Neural cell (in vitro differentiated cells): ENCODE data around the gene HBD.

ENCODE experiments used
- EP300 ChIP-seq: fragments of 450-650 bp; conservative IDR thresholded peaks from 2 replicates; pipeline ENCODE4 v1.6.1; 2014; ENCODE audit warnings: antibody characterized with exemption, mild to moderate bottlenecking, moderate library complexity; ENCODE audit not compliant: poor library complexity, severe bottlenecking
- EZH2 ChIP-seq: fragments of 200-600, 300-800 bp; shearing (Covaris generic), sonication (generic); IDR thresholded peaks from 2 replicates; pipeline ENCODE4 v1.6.1; 2014; ENCODE audit warnings: antibody characterized with exemption, low read length, borderline replicate concordance, mild to moderate bottlenecking; ENCODE audit not compliant: insufficient read depth, poor library complexity, severe bottlenecking
- RAD21 ChIP-seq: fragments of 450-650 bp; conservative IDR thresholded peaks from 2 replicates; pipeline ENCODE4 v1.6.1; 2014; ENCODE audit warnings: antibody characterized with exemption, mild to moderate bottlenecking, moderate library complexity
- TAF1 ChIP-seq: IDR thresholded peaks from 2 replicates; pipeline ENCODE4 v1.6.1; 2012; ENCODE audit warnings: low read depth
- TF ChIP-seq, protein P1 (sequence below): IDR thresholded peaks from 2 replicates; pipeline ENCODE4 v1.6.1; 2012; ENCODE audit warnings: borderline replicate concordance
- TF ChIP-seq, protein P2 (sequence below): fragments of 450-650 bp; IDR thresholded peaks from 2 replicates; pipeline ENCODE4 v1.5.1; 2014; ENCODE audit warnings: antibody characterized with exemption, mild to moderate bottlenecking, moderate library complexity; ENCODE audit not compliant: poor library complexity, severe bottlenecking

DNA sequence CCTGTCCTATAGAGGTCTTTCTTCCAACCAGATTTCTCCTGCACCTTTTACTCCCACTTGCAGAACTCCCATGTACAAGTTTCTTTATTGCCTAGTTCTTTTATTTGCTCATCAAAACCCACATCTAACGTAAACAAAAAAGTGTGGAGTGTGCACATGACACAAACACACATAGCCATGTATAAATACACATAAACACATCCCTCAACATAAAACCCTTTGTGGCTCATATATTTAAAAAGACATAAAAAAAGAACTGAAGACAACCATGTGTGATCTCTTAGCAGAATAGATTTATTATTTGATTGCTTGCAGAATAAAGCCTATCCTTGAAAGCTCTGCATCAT, 18.6 kb upstream of the HBD start:
- TF ChIP-seq, protein P1, sequence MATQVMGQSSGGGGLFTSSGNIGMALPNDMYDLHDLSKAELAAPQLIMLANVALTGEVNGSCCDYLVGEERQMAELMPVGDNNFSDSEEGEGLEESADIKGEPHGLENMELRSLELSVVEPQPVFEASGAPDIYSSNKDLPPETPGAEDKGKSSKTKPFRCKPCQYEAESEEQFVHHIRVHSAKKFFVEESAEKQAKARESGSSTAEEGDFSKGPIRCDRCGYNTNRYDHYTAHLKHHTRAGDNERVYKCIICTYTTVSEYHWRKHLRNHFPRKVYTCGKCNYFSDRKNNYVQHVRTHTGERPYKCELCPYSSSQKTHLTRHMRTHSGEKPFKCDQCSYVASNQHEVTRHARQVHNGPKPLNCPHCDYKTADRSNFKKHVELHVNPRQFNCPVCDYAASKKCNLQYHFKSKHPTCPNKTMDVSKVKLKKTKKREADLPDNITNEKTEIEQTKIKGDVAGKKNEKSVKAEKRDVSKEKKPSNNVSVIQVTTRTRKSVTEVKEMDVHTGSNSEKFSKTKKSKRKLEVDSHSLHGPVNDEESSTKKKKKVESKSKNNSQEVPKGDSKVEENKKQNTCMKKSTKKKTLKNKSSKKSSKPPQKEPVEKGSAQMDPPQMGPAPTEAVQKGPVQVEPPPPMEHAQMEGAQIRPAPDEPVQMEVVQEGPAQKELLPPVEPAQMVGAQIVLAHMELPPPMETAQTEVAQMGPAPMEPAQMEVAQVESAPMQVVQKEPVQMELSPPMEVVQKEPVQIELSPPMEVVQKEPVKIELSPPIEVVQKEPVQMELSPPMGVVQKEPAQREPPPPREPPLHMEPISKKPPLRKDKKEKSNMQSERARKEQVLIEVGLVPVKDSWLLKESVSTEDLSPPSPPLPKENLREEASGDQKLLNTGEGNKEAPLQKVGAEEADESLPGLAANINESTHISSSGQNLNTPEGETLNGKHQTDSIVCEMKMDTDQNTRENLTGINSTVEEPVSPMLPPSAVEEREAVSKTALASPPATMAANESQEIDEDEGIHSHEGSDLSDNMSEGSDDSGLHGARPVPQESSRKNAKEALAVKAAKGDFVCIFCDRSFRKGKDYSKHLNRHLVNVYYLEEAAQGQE, result no peak
- TF ChIP-seq, protein P2, sequence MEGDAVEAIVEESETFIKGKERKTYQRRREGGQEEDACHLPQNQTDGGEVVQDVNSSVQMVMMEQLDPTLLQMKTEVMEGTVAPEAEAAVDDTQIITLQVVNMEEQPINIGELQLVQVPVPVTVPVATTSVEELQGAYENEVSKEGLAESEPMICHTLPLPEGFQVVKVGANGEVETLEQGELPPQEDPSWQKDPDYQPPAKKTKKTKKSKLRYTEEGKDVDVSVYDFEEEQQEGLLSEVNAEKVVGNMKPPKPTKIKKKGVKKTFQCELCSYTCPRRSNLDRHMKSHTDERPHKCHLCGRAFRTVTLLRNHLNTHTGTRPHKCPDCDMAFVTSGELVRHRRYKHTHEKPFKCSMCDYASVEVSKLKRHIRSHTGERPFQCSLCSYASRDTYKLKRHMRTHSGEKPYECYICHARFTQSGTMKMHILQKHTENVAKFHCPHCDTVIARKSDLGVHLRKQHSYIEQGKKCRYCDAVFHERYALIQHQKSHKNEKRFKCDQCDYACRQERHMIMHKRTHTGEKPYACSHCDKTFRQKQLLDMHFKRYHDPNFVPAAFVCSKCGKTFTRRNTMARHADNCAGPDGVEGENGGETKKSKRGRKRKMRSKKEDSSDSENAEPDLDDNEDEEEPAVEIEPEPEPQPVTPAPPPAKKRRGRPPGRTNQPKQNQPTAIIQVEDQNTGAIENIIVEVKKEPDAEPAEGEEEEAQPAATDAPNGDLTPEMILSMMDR, result no peak
- TF ChIP-seq EP300 (no peak), EZH2 (no peak), RAD21 (no peak), TAF1 (no peak)
